Measurements from ENCODE around the gene AOC1.
A peak's percentile ranks its signal among the peaks of the same experiment; 100 is the strongest.

AOC1 gene

DNA sequence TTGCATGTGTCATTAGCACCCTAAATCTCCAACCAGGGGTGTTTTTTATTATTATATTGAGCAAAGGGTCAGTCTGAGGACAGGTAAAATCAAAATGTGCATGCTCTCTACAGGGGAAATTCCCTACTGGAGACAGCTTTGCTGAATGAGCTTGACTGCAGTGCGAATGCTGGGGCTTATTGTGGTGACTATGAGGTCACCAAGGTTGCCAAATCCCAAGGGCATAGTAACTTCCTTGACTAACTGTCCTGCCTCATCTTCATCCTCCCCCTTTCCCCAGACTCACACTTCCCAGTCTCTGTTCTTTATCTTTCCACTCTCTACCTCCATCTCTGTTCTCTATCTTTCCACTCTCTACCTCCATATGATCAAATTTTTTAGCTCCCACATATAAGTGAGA lies 22.9 kb upstream of the AOC1 start:
- no peak overlapping the region for H3K27ac ChIP-seq (replicated peaks; ENCODE audit: low read length)
- H3K4me2 ChIP-seq (ENCODE audit: insufficient read depth, low read length, poor library complexity, severe bottlenecking), result no peak overlapping the region
- DNase-seq (ENCODE audit: low spot score), result no peak
- H3K23ac ChIP-seq (ENCODE audit: low read depth, low read length, poor library complexity), result no peak overlapping the region
- H2BK120ac ChIP-seq (ENCODE audit: low read depth, low read length), result no peak overlapping the region
- no peak overlapping the region for H2AFZ ChIP-seq (ENCODE audit: low read length)
- H3K36me3 ChIP-seq (replicated peaks in 1 of 2; ENCODE audit: control insufficient read depth in 2 of 2, insufficient read depth in 2 of 2, low read length in 2 of 2), result no peaks in the 10 kb centered on the region
- no peak overlapping the region for H2BK5ac ChIP-seq (ENCODE audit: low read length)
- no peak overlapping the region for H3K14ac ChIP-seq (ENCODE audit: low read length)
- H3K79me1 ChIP-seq (ENCODE audit: low read depth, low read length), result no peaks in the 10 kb centered on the region
- H2AK5ac ChIP-seq (ENCODE audit: low read depth, low read length), result no peak overlapping the region
- H3K9me3 ChIP-seq (replicated peaks in 1 of 2; ENCODE audit: control insufficient read depth in 2 of 2, insufficient read depth in 1 of 2, low read depth in 1 of 2, low read length in 2 of 2), result no peaks in the 10 kb centered on the region
- H3K4me1 ChIP-seq (ENCODE audit: control insufficient read depth in 2 of 2, insufficient read depth in 1 of 2, low read depth in 1 of 2, low read length in 2 of 2), result peaks cover 0 to 5% of the 10 kb centered on the region in 2 donors
- no peak overlapping the region for H4K8ac ChIP-seq (ENCODE audit: low read depth, low read length)
- no peak overlapping the region for H2BK15ac ChIP-seq (ENCODE audit: low read length)
- H4K91ac ChIP-seq (ENCODE audit: low read depth, low read length, poor library complexity), result no peak overlapping the region
- no peaks in the 10 kb centered on the region for H3K27me3 ChIP-seq (ENCODE audit: control insufficient read depth in 3 of 3, insufficient read depth in 3 of 3, low read depth in 1 of 3, low read length in 3 of 3)
- no peak overlapping the region for H3K9ac ChIP-seq (ENCODE audit: low read depth, low read length, poor library complexity)
- WGBS, 2 donors (ENCODE audit: extremely low coverage in 2 of 2, insufficient read length in 2 of 2, insufficient replicate concordance in 1 of 2), result no CpG with 5 or more reads among the region's 1 CpG
- H3K4me3 ChIP-seq (ENCODE audit: low read length in 2 of 2), result no peak overlapping the region
- H3K18ac ChIP-seq (ENCODE audit: low read length), result no peak overlapping the region
- no peak overlapping the region for H3K4ac ChIP-seq (ENCODE audit: low read length)
- no peak overlapping the region for H2BK12ac ChIP-seq (ENCODE audit: low read length)

DNA sequence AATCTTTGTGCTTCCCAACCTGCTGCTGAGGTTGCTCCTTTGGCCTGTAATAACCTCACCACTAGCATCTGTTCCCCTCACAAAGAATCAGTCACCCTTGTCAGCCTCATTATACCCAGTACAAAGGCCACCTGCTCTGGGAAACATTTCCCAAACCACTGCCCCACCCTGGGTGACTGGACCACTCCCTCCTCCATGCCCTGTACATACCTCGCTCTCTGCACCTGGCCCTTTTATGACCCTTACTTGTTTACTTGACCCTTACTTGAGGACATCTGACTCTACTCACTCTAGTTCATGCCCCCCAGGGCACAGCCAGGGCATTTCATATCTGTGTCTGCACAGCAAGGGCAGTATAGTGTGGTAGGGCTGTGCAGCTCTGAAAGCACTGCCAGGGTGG lies 21.4 kb upstream of the AOC1 start:
- Histone ChIP-seq H3K18ac (ENCODE audit: low read length) (no peak overlapping the region), H2BK12ac (ENCODE audit: low read length) (no peak overlapping the region), H2AFZ (ENCODE audit: low read length) (no peak overlapping the region), H3K23ac (ENCODE audit: low read depth, low read length, poor library complexity) (no peak overlapping the region), H4K91ac (ENCODE audit: low read depth, low read length, poor library complexity) (no peak overlapping the region), H3K4me2 (ENCODE audit: insufficient read depth, low read length, poor library complexity, severe bottlenecking) (no peak overlapping the region), H3K4me3 (ENCODE audit: low read length in 2 of 2) (peak overlapping the region in 1 of 2 donors; percentile 35), H3K9ac (ENCODE audit: low read depth, low read length, poor library complexity) (no peak overlapping the region), H3K79me1 (ENCODE audit: low read depth, low read length) (no peaks in the 10 kb centered on the region), H3K4me1 (ENCODE audit: control insufficient read depth in 2 of 2, insufficient read depth in 1 of 2, low read depth in 1 of 2, low read length in 2 of 2) (peaks cover 0 to 5% of the 10 kb centered on the region in 2 donors), H4K8ac (ENCODE audit: low read depth, low read length) (no peak overlapping the region), H2BK15ac (ENCODE audit: low read length) (no peak overlapping the region), H3K9me3 (replicated peaks in 1 of 2; ENCODE audit: control insufficient read depth in 2 of 2, insufficient read depth in 1 of 2, low read depth in 1 of 2, low read length in 2 of 2) (no peaks in the 10 kb centered on the region), H3K14ac (ENCODE audit: low read length) (no peak overlapping the region), H2BK5ac (ENCODE audit: low read length) (no peak overlapping the region), H2AK5ac (ENCODE audit: low read depth, low read length) (no peak overlapping the region), H3K27ac (replicated peaks; ENCODE audit: low read length) (no peak overlapping the region), H3K36me3 (replicated peaks in 1 of 2; ENCODE audit: control insufficient read depth in 2 of 2, insufficient read depth in 2 of 2, low read length in 2 of 2) (no peaks in the 10 kb centered on the region), H2BK120ac (ENCODE audit: low read depth, low read length) (no peak overlapping the region), H3K4ac (ENCODE audit: low read length) (no peak overlapping the region), H3K27me3 (ENCODE audit: control insufficient read depth in 3 of 3, insufficient read depth in 3 of 3, low read depth in 1 of 3, low read length in 3 of 3) (no peaks in the 10 kb centered on the region)
- no peak for DNase-seq (ENCODE audit: low spot score)
- no CpG with 5 or more reads among the region's 1 CpG for WGBS, 2 donors (ENCODE audit: extremely low coverage in 2 of 2, insufficient read length in 2 of 2, insufficient replicate concordance in 1 of 2)

DNA sequence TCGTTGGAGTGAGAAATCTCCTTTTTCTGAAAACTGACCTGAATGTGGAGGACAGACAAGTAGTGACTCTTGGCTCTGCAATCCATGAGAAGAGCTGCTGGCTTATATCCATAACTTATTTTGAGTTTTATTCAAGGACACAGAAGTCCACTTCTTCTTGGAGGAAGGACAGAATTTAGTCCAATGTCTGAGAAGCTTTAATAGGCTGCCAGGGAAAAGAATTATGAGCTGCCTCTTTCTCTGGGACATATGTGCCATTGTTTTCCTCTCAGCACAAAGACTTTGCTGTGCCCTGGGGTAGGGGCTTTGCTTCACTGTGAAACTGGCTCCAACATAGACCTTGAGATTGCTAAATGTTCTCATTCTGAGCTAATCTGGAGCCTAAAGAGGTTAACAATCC lies 20.5 kb upstream of the AOC1 start:
- Histone ChIP-seq H3K4me3 (ENCODE audit: low read length in 2 of 2) (no peak overlapping the region), H4K91ac (ENCODE audit: low read depth, low read length, poor library complexity) (no peak overlapping the region), H3K4ac (ENCODE audit: low read length) (no peak overlapping the region), H4K8ac (ENCODE audit: low read depth, low read length) (no peak overlapping the region), H3K9me3 (replicated peaks in 1 of 2; ENCODE audit: control insufficient read depth in 2 of 2, insufficient read depth in 1 of 2, low read depth in 1 of 2, low read length in 2 of 2) (no peaks in the 10 kb centered on the region), H3K4me1 (ENCODE audit: control insufficient read depth in 2 of 2, insufficient read depth in 1 of 2, low read depth in 1 of 2, low read length in 2 of 2) (peaks cover 0 to 5% of the 10 kb centered on the region in 2 donors), H3K36me3 (replicated peaks in 1 of 2; ENCODE audit: control insufficient read depth in 2 of 2, insufficient read depth in 2 of 2, low read length in 2 of 2) (no peaks in the 10 kb centered on the region), H2BK15ac (ENCODE audit: low read length) (no peak overlapping the region), H3K79me1 (ENCODE audit: low read depth, low read length) (no peaks in the 10 kb centered on the region), H3K14ac (ENCODE audit: low read length) (no peak overlapping the region), H2AK5ac (ENCODE audit: low read depth, low read length) (no peak overlapping the region), H3K23ac (ENCODE audit: low read depth, low read length, poor library complexity) (no peak overlapping the region), H3K27ac (replicated peaks; ENCODE audit: low read length) (no peak overlapping the region), H2BK12ac (ENCODE audit: low read length) (no peak overlapping the region), H3K18ac (ENCODE audit: low read length) (no peak overlapping the region), H2AFZ (ENCODE audit: low read length) (no peak overlapping the region), H2BK120ac (ENCODE audit: low read depth, low read length) (no peak overlapping the region), H3K4me2 (ENCODE audit: insufficient read depth, low read length, poor library complexity, severe bottlenecking) (no peak overlapping the region), H2BK5ac (ENCODE audit: low read length) (no peak overlapping the region), H3K9ac (ENCODE audit: low read depth, low read length, poor library complexity) (no peak overlapping the region), H3K27me3 (ENCODE audit: control insufficient read depth in 3 of 3, insufficient read depth in 3 of 3, low read depth in 1 of 3, low read length in 3 of 3) (peaks cover 0 to 4% (median 0%) of the 10 kb centered on the region in 3 experiments)
- DNase-seq (ENCODE audit: low spot score), result no peak
- WGBS, 2 donors (ENCODE audit: extremely low coverage in 2 of 2, insufficient read length in 2 of 2, insufficient replicate concordance in 1 of 2), result no CpG with 5 or more reads among the region's 1 CpG

DNA sequence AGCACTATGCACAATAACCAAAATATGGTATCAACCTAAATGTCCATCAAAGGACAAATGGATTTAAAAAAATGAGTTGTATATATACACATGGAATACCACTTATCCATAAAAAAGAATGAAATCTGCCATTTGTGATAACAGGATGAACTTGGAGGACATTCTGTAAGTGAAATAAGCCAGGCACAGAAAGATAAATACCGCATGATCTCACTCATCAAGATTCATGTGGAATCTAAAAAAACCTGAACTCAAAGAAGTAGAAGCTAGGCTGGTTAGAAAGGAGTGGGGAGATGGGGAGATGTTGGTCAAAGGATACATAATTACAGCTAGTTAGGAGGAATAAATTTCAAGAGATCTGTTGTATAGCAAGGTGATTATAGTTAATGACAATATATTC lies 17.3 kb upstream of the AOC1 start:
- Histone ChIP-seq H4K91ac (ENCODE audit: low read depth, low read length, poor library complexity) (no peak overlapping the region), H2BK12ac (ENCODE audit: low read length) (no peak overlapping the region), H3K14ac (ENCODE audit: low read length) (no peak overlapping the region), H3K4ac (ENCODE audit: low read length) (no peak overlapping the region), H4K8ac (ENCODE audit: low read depth, low read length) (no peak overlapping the region), H3K18ac (ENCODE audit: low read length) (no peak overlapping the region), H3K9ac (ENCODE audit: low read depth, low read length, poor library complexity) (no peak overlapping the region), H3K23ac (ENCODE audit: low read depth, low read length, poor library complexity) (no peak overlapping the region), H2BK5ac (ENCODE audit: low read length) (no peak overlapping the region), H2BK15ac (ENCODE audit: low read length) (no peak overlapping the region), H2BK120ac (ENCODE audit: low read depth, low read length) (no peak overlapping the region), H3K9me3 (replicated peaks in 1 of 2; ENCODE audit: control insufficient read depth in 2 of 2, insufficient read depth in 1 of 2, low read depth in 1 of 2, low read length in 2 of 2) (no peaks in the 10 kb centered on the region), H2AFZ (ENCODE audit: low read length) (no peak overlapping the region), H3K36me3 (replicated peaks in 1 of 2; ENCODE audit: control insufficient read depth in 2 of 2, insufficient read depth in 2 of 2, low read length in 2 of 2) (no peaks in the 10 kb centered on the region), H3K27ac (replicated peaks; ENCODE audit: low read length) (no peak overlapping the region), H3K79me1 (ENCODE audit: low read depth, low read length) (no peaks in the 10 kb centered on the region), H3K4me3 (ENCODE audit: low read length in 2 of 2) (no peak overlapping the region), H3K4me1 (ENCODE audit: control insufficient read depth in 2 of 2, insufficient read depth in 1 of 2, low read depth in 1 of 2, low read length in 2 of 2) (peaks cover 0 to 5% of the 10 kb centered on the region in 2 donors), H3K27me3 (ENCODE audit: control insufficient read depth in 3 of 3, insufficient read depth in 3 of 3, low read depth in 1 of 3, low read length in 3 of 3) (peaks cover 0 to 4% (median 0%) of the 10 kb centered on the region in 3 experiments), H3K4me2 (ENCODE audit: insufficient read depth, low read length, poor library complexity, severe bottlenecking) (no peak overlapping the region), H2AK5ac (ENCODE audit: low read depth, low read length) (no peak overlapping the region)
- no peak for DNase-seq (ENCODE audit: low spot score)
- no CpG with 5 or more reads among the region's 1 CpG for WGBS, 2 donors (ENCODE audit: extremely low coverage in 2 of 2, insufficient read length in 2 of 2, insufficient replicate concordance in 1 of 2)

All from neuronal stem cell (in vitro differentiated cells).